ENCODE results near the gene DDIT3. TPM values are rescaled to one million over a fixed set of nuclear protein-coding genes. Genes with fewer than 3 reads are reported as not detected.

Gene DDIT3
- total RNA-seq, 1 experiment from 2014 or later, result 84.7 TPM

DNA sequence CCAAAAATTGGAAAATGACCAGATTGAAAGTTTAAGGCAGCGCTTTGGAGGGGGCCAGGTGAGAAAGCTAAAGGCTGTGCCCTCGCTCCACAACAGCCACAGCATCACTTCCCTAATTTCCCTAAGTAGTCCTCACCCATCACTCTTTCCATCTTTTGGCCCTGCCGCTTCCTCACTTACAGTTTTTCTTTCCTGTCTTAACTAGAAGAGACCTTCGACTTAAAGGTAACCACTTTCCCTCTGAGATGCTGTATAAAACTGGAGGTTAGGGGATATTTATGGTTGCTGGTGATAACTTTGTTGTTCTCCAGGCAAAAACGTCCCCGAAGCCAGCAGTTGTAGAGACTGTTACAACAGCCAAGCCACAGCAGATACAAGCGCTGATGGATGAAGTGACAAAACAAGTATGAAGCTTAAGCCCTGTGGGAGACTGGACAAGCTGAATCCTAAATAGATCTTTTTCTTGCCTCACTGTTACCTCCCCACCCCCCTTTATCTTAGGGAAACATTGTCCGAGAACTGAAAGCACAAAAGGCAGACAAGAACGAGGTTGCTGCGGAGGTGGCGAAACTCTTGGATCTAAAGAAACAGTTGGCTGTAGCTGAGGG is 4.3 kb downstream of the DDIT3 start:
- Histone ChIP-seq H3K9me3 (ENCODE audit: control insufficient read depth in 1 of 2, insufficient read depth in 1 of 2, low read depth in 1 of 2, low read length in 2 of 2) (no peaks in the 10 kb centered on the region), H3K9ac (ENCODE audit: low read length) (no peak overlapping the region), H3K79me2 (ENCODE audit: insufficient read depth, low read length) (peaks cover 45% of the 10 kb centered on the region), H3K27me3 (ENCODE audit: insufficient read depth, low read length) (no peaks in the 10 kb centered on the region), H3K4me1 (ENCODE audit: control insufficient read depth in 1 of 2, insufficient read depth in 2 of 2, low read length in 2 of 2) (peaks cover 6 to 24% of the 10 kb centered on the region in 2 experiments), H3K36me3 (ENCODE audit: control insufficient read depth in 1 of 2, insufficient read depth in 2 of 2, low read length in 2 of 2) (peaks cover 47 to 59% of the 10 kb centered on the region in 2 experiments; a peak in 3 of 4 replicates), H3K9me2 (ENCODE audit: insufficient read depth) (no peaks in the 10 kb centered on the region), H3K4me3 (replicated peaks in 1 of 2; ENCODE audit: low read depth in 1 of 2, low read length in 2 of 2) (no peak overlapping the region), H3K27ac (ENCODE audit: low read depth, low read length) (peak overlapping the region; percentile 2; the same call in 1 of the 2 replicates), H3K4me2 (ENCODE audit: low read length) (no peak overlapping the region), H4K20me1 (ENCODE audit: insufficient read depth) (peaks cover 7% of the 10 kb centered on the region; the same call in 1 of the 2 replicates), H2AFZ (ENCODE audit: low read depth, low read length, poor library complexity, severe bottlenecking) (no peak overlapping the region)
- TF ChIP-seq RAD21 (IDR thresholded peaks at IDR 0.05; ENCODE audit: low read depth) (no peak), SP1 (IDR thresholded peaks at IDR 0.05; ENCODE audit: low read depth) (no peak), POLR2AphosphoS5 (IDR thresholded peaks at IDR 0.05; ENCODE audit: low read depth, low read length) (no peak), CTCF (IDR thresholded peaks at IDR 0.05 in 2 of 3, conservative IDR thresholded peaks at IDR 0.05 in 1 of 3; ENCODE audit: borderline replicate concordance in 1 of 3, insufficient read depth in 1 of 3, low read depth in 2 of 3, low read length in 2 of 3) (no peak), EZH2phosphoT487 (IDR thresholded peaks at IDR 0.05; ENCODE audit: borderline replicate concordance) (no peak), CBX3 (IDR thresholded peaks at IDR 0.05; ENCODE audit: low read depth) (no peak), EZH2 (IDR thresholded peaks at IDR 0.05) (no peak), CEBPB (IDR thresholded peaks at IDR 0.05; ENCODE audit: low read depth) (no peak), ATF3 (IDR thresholded peaks at IDR 0.05) (no peak), EGR1 (IDR thresholded peaks at IDR 0.05; ENCODE audit: low read depth) (no peak), SIN3A (IDR thresholded peaks at IDR 0.05; ENCODE audit: low read depth) (no peak), YY1 (IDR thresholded peaks at IDR 0.05; ENCODE audit: extremely low read depth, insufficient replicate concordance, low read depth, low read length) (no peak)
- TF ChIP-seq, protein P1, sequence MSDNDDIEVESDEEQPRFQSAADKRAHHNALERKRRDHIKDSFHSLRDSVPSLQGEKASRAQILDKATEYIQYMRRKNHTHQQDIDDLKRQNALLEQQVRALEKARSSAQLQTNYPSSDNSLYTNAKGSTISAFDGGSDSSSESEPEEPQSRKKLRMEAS (IDR thresholded peaks at IDR 0.05), result no peak
- TF ChIP-seq, protein P2, sequence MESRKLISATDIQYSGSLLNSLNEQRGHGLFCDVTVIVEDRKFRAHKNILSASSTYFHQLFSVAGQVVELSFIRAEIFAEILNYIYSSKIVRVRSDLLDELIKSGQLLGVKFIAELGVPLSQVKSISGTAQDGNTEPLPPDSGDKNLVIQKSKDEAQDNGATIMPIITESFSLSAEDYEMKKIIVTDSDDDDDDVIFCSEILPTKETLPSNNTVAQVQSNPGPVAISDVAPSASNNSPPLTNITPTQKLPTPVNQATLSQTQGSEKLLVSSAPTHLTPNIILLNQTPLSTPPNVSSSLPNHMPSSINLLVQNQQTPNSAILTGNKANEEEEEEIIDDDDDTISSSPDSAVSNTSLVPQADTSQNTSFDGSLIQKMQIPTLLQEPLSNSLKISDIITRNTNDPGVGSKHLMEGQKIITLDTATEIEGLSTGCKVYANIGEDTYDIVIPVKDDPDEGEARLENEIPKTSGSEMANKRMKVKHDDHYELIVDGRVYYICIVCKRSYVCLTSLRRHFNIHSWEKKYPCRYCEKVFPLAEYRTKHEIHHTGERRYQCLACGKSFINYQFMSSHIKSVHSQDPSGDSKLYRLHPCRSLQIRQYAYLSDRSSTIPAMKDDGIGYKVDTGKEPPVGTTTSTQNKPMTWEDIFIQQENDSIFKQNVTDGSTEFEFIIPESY (IDR thresholded peaks at IDR 0.05; ENCODE audit: extremely low read depth, insufficient replicate concordance, low read length), result no peak
- TF ChIP-seq, protein P3, sequence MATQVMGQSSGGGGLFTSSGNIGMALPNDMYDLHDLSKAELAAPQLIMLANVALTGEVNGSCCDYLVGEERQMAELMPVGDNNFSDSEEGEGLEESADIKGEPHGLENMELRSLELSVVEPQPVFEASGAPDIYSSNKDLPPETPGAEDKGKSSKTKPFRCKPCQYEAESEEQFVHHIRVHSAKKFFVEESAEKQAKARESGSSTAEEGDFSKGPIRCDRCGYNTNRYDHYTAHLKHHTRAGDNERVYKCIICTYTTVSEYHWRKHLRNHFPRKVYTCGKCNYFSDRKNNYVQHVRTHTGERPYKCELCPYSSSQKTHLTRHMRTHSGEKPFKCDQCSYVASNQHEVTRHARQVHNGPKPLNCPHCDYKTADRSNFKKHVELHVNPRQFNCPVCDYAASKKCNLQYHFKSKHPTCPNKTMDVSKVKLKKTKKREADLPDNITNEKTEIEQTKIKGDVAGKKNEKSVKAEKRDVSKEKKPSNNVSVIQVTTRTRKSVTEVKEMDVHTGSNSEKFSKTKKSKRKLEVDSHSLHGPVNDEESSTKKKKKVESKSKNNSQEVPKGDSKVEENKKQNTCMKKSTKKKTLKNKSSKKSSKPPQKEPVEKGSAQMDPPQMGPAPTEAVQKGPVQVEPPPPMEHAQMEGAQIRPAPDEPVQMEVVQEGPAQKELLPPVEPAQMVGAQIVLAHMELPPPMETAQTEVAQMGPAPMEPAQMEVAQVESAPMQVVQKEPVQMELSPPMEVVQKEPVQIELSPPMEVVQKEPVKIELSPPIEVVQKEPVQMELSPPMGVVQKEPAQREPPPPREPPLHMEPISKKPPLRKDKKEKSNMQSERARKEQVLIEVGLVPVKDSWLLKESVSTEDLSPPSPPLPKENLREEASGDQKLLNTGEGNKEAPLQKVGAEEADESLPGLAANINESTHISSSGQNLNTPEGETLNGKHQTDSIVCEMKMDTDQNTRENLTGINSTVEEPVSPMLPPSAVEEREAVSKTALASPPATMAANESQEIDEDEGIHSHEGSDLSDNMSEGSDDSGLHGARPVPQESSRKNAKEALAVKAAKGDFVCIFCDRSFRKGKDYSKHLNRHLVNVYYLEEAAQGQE (IDR thresholded peaks at IDR 0.05; ENCODE audit: low read depth), result no peak
- BruUV-seq (replicated peaks), result TSS peak; percentile 14
- RAD21 ChIA-PET (ENCODE audit: low non-redundant PET in 1 of 2, low total read pairs in 2 of 2, uncharacterized antibody in 2 of 2, unreplicated experiment in 2 of 2), result no interaction called here
- CTCF ChIA-PET, result no interaction called here
- POLR2A ChIA-PET, result no interaction called here
- no peak for ATAC-seq
- intact Hi-C loops (cut with micrococcal nuclease), result no loop called here
- DNase-seq (ENCODE audit: low read depth, low spot score), result no peak

All from HCT116 (cell line).